HG02981 (cell line): Measurements from ENCODE around the gene MTCH1.

Source experiments
- ATAC-seq: cut with Tn5 transposase; IDR thresholded peaks from one replicate; pipeline ENCODE4 v1.9.1; 2021; ENCODE audit warnings: mild to moderate bottlenecking, moderate library complexity; ENCODE audit not compliant: unreplicated experiment

The MTCH1 gene

GRCh38 chr6:36973190-36973589 lies 12.8 kb downstream of the MTCH1 start:
- no peak for ATAC-seq

- ATAC-seq = no peak
These were observed 13.9 kb downstream of the MTCH1 start for GRCh38 chr6:36971921-36972673.

DNA sequence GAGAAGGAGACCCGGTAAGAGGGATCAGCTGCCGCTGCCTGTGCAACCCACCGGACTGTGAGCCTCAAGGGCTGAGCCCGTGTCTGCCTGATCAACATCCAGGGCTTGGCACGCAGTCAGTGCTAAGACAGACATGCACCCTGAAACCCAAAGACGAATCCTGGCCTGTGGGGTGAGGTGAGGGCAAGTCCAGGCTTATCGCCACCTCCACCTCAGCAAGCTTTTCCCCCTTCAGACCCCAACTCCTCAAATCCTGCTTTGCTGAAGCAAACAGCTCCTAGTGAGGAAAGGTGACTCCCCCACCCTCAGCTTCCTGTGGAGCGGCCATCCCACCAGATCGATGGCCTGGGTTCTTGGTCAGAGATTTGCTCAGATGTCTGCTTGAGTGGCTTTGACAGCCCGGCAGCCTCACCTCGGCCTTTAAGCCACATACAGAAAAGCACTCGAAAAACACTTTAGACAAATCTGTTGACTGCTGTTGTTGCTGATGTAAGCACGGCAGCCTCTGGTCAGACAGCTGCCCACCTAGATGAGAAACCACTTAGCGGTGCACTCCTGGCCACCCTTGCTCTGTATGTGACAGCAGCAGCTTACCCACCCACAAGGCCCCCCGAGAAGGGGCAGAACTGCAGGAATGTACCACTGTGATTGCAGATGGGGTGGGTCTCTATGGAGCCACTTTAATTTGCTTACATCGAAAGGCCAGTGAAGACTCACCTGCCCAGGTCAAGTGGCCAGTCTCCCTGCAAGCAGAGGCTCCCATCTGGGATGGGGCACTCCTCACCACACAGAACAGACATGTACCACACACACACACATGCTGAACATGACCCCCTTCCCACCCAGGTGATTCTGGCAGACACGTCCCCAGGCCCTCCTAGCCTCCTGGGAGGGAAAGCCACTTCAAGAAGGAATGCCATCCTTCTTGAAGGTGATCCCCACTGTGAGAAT lies 14.8 kb downstream of the MTCH1 start:
- ATAC-seq = no peak

- no peak for ATAC-seq
These were observed 15.8 kb downstream of the MTCH1 start for GRCh38 chr6:36969988-36970891.

- ATAC-seq = no peak
These were observed 16.7 kb downstream of the MTCH1 start for GRCh38 chr6:36969240-36969691.

DNA sequence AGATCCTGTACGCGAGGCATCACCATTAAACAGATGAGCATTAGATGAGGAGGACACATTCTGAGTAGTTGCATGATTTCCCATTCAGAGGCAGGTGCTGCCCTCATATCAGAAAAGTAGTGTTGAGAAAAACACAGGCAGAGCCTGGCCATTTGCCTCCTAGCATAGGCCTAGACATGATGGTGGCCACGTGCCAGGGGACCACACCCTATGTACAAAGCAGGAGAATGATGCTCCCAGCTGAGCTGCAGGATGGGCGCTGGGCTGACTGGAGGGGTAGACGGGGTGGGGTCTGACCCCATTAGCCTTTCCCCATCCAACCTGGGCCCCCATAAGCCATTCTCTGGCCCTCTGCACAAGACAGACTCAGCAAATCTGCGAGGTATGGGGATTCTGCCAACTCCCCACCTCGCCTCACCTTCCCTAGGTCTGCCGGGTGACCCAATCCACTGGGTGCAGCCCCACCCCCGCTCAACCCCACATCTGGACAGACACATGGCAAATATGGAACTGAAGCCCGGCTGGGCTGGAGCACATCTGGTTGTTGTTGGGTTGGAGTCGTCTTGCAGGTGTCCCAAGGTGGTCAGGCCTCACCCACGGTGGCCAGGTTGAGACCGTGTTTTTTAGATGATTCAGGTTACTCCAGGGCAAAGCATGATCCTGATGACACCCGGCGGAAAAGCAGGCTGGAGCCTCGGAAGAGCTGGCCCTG lies 17.6 kb downstream of the MTCH1 start:
- no peak for ATAC-seq

- ATAC-seq = no peak
These were observed 18.2 kb downstream of the MTCH1 start for GRCh38 chr6:36967757-36968156.

DNA sequence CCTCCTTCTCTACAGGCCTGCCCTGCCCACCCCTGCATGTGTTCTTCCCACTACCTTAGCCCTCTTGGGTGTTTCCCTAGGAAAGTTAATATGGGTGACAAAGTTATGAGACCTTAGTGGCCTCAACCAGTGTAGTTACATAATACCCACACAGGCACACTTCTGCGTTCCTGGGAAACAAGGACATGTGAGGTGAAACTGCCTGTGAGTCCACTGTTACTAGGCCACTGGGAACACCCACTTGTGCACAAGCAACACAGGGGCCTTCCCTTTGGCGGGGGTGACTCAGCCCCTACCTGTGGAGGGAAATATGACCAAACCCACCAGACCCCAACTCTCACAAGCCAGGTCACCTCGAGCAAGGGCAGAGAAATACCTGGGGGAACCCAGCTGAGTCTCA lies 18.7 kb downstream of the MTCH1 start:
- no peak for ATAC-seq

- ATAC-seq = no peak
These were observed 21.1 kb downstream of the MTCH1 start for GRCh38 chr6:36964908-36965307.

DNA sequence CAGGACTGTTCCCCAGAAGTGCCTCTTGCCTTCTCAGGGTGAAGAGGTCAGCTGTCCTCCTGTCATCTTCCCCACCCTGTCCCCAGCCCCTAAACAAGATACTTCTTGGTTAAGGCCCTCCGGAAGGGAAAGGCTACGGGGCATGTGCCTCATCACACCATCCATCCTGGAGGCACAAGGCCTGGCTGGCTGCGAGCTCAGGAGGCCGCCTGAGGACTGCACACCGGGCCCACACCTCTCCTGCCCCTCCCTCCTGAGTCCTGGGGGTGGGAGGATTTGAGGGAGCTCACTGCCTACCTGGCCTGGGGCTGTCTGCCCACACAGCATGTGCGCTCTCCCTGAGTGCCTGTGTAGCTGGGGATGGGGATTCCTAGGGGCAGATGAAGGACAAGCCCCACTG lies 21.6 kb downstream of the MTCH1 start:
- no peak for ATAC-seq

- ATAC-seq = no peak
These were observed 22.3 kb downstream of the MTCH1 start for GRCh38 chr6:36963451-36964290.

DNA sequence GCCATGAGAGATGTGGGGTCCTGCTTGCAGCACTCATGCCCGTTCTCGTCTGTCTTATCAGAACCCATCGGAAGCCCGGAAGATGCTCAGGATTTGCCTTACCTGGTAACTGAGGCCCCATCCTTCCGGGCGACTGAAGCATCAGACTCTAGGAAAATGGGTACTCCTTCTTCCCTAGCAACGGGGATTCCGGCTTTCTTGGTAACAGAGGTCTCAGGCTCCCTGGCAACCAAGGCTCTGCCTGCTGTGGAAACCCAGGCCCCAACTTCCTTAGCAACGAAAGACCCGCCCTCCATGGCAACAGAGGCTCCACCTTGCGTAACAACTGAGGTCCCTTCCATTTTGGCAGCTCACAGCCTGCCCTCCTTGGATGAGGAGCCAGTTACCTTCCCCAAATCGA lies 23.1 kb downstream of the MTCH1 start:
- no peak for ATAC-seq

DNA sequence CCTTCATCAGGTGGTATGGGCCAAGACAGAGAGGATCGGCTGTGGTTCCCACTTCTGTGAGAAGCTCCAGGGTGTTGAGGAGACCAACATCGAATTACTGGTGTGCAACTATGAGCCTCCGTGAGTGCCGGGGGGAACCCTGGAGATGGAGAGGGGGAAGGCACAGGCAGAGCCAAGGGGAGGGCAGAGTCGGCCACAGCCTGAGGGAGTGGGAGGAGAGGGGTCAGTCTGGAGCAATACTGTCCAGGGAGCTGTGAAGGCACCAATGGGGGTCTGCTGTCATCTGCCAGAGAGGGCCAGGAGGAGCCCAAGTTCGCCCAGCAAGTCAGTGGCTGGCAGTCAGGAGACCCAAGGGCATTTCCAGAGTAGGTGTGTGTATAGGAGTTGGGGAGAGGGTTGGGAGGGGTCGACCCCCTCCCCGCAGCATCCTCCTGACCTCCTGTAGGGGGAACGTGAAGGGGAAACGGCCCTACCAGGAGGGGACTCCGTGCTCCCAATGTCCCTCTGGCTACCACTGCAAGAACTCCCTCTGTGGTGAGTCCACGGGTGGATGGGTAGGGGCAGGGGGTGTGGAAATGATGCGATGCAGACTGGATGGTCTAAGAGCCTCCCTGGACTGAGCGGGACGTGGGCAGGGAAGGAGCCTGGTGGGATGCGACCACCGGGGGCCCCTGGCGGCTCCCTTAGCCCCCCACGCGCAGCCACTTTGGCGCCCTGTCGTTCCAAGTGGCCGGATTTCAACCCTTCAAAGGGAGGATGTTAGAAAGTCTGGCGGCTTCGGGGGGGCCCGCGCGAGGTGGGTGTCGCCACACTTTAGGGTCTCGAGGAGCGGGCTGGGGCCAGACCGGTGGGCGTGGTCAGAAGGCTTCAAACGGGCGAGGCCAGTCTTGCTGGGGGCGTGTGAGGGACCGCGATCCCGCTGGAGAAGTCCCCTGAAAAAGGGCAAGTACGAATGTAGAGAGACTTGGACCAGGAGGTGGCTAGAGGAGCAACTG lies 24.3 kb downstream of the MTCH1 start:
- ATAC-seq = no peak

DNA sequence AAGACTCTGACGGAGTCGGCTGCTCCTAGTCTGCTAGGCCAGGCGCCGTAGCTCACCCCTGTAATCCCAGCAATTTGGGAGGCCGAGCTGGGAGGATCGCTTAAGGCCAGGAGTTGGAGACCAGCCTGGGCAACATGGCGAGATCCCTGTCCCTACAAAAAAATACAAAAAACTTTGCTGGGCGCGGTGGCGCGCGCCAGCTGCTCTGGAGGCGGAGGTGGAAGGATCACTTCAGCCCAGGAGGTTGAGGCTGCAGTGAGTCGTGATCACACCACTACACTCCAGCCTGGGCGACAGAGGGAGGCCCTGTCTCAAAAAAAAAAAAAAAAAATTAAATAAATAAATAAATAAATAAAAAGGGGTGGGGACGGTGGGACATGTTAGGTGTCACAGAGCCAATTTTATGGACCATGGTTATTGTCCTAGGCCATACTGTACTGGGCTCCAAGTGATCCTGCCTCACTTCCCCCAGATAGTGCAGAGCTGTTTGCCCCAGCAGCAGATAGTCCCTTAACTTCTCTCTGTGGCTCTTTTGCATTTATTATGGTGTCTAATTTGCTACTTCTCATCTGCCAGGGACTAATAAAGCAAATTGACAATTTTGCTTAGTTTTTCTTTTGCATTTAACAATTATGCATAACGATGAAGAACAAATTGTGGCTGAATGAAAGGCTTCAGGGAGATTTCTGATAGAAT lies 26.3 kb downstream of the MTCH1 start:
- no peak for ATAC-seq

DNA sequence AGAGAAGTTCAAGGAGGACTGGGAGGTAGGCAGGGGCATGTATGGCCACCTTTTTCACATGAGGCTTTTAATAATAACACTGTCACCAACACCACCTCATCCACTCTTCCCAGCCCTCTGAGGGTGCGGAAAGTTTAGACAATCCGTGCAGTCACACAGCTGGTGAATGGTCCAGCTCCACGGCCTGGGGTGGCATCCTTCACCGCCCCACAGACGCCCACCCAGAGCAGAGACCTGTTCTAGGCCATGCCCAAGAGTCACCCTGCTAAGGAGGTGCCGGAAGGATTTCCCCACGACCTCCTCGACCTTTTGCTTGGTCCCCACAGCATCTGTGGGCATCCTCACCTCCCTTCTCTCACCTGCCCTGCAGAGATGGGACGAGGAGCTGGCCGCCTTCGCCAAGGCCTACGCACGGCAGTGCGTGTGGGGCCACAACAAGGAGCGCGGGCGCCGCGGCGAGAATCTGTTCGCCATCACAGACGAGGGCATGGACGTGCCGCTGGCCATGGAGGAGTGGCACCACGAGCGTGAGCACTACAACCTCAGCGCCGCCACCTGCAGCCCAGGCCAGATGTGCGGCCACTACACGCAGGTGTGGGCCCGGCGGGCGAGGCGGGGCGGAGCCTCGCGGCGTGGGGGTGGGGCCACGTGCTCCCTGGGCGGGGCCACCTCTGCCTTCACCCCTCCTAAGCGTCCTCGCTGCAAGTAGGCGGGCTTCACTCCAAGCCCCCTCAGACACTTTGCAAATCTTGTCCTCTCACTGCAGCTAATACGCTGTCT lies 27.0 kb downstream of the MTCH1 start:
- no peak for ATAC-seq

DNA sequence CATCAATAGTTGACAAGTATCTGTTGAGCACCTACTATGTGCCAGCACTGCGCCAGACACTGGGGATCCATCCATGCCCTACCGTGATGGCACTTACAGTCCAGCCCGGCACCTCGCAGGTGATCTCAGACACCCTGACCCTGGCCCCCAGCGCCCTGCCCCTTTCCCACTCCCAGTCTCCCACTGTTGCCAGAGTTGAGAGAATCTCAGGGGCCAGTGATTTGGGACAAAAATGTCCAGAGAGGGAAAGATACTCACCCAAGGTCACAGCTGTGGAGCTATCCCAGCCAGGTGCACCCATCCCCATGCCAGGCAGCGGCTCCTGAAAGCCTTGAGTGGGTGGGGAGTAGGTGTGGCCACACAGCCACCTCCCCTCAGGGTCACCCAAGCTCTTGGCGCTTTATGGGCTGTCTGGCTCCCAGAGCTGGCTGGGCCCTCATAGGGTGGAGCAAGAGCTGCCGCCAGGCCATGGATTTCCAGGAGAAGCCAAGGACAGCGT lies 28.2 kb downstream of the MTCH1 start:
- ATAC-seq = no peak

- no peak for ATAC-seq
These were observed 29.6 kb downstream of the MTCH1 start for GRCh38 chr6:36956446-36956820.
